Measurements from ENCODE around the gene DEFB132. TPM values are rescaled to one million over a fixed set of nuclear protein-coding genes. Genes with fewer than 3 reads are reported as not detected.

Gene DEFB132
- total and polyA plus RNA-seq, 9 of the 15 experiments (the other 6 are each of a cell fraction or from before 2014, with no cell fraction given) = not detected

DNA sequence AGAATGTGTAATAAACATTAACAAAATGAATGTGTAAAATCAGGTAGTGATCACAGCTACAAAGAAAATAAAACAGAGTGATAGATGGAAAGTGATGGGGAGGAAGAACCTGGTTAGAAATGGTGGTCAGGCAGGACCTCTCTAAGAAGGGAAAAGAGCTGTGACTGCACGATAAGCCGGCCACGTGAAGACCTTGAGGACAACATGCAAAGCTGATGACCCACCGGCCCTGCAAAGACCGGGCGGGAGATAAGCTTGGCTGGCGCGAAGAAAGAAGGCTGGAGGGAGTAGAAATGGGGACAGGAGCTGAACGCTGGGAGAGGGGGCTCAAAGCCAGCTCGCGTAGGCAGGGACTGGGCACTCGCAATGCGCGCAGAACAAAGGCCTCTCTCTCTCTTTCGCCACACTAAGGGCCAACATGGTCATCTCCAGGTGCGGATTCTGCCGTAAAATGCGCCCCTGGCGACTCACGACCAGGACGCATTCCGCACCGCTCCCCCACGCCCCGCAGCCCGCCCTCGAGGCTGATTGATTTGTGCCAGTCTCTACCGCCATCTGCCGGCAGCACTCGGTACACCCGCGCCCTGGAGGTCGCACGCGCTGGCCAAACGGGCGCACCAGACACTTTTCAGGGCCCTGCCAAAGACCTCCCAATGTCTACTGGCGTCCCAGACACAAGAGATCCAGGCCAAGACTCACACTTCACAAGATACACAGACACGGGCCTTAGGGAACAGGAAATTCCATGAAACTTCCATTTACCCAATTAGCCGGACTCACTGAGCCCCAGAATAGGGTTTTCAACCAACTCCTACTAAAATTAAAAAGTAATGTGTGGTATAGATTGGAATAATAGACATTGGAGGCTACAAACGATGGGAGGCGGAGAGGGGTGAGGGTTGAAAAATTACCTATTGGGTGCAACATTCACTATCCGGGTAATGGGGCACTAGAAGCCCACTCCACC lies 9.4 kb downstream of the DEFB132 start (continued):
- TF ChIP-seq, protein P1, sequence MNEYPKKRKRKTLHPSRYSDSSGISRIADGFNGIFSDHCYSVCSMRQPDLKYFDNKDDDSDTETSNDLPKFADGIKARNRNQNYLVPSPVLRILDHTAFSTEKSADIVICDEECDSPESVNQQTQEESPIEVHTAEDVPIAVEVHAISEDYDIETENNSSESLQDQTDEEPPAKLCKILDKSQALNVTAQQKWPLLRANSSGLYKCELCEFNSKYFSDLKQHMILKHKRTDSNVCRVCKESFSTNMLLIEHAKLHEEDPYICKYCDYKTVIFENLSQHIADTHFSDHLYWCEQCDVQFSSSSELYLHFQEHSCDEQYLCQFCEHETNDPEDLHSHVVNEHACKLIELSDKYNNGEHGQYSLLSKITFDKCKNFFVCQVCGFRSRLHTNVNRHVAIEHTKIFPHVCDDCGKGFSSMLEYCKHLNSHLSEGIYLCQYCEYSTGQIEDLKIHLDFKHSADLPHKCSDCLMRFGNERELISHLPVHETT (CRISPR knock-in tag; conservative IDR thresholded peaks at IDR 0.05 in 1 of 2, IDR thresholded peaks at IDR 0.05 in 1 of 2) = peak in 1 of 2 experiments; percentile 72; a peak in 1 of 4 replicates
- TF ChIP-seq, protein P2, sequence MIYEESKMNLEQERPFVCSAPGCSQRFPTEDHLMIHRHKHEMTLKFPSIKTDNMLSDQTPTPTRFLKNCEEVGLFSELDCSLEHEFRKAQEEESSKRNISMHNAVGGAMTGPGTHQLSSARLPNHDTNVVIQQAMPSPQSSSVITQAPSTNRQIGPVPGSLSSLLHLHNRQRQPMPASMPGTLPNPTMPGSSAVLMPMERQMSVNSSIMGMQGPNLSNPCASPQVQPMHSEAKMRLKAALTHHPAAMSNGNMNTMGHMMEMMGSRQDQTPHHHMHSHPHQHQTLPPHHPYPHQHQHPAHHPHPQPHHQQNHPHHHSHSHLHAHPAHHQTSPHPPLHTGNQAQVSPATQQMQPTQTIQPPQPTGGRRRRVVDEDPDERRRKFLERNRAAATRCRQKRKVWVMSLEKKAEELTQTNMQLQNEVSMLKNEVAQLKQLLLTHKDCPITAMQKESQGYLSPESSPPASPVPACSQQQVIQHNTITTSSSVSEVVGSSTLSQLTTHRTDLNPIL (CRISPR knock-in tag; IDR thresholded peaks at IDR 0.05) = no peak
- TF ChIP-seq, protein P3, sequence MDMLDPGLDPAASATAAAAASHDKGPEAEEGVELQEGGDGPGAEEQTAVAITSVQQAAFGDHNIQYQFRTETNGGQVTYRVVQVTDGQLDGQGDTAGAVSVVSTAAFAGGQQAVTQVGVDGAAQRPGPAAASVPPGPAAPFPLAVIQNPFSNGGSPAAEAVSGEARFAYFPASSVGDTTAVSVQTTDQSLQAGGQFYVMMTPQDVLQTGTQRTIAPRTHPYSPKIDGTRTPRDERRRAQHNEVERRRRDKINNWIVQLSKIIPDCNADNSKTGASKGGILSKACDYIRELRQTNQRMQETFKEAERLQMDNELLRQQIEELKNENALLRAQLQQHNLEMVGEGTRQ (CRISPR knock-in tag; IDR thresholded peaks at IDR 0.05) = peak; percentile 70
- TF ChIP-seq ETV5 (CRISPR knock-in tag; IDR thresholded peaks at IDR 0.05; ENCODE audit: low read depth) = peak; percentile 87
- peak; percentile 49 to 66 for TF ChIP-seq NRF1 (conservative IDR thresholded peaks at IDR 0.05 in 1 of 2, IDR thresholded peaks at IDR 0.05 in 1 of 2)
- TF ChIP-seq CTBP1 (IDR thresholded peaks at IDR 0.05; ENCODE audit: borderline replicate concordance) = peak; percentile 85
- peak; percentile 88; the same call in 1 of the 2 replicates for TF ChIP-seq ZNF232 (CRISPR knock-in tag; IDR thresholded peaks at IDR 0.05)
- 0 out of 2 replicates have a peak, but pooled peaks have one; percentile 31 for TF ChIP-seq ZNF766 (CRISPR knock-in tag; conservative IDR thresholded peaks at IDR 0.05)
- TF ChIP-seq, protein P4, sequence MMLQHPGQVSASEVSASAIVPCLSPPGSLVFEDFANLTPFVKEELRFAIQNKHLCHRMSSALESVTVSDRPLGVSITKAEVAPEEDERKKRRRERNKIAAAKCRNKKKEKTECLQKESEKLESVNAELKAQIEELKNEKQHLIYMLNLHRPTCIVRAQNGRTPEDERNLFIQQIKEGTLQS (IDR thresholded peaks at IDR 0.05) = peak; percentile 35; the same call in 1 of the 2 replicates
- TF ChIP-seq, protein P4 (CRISPR knock-in tag; conservative IDR thresholded peaks at IDR 0.05) = no peak
- no peak for TF ChIP-seq PHB (CRISPR knock-in tag; IDR thresholded peaks at IDR 0.05)
- TF ChIP-seq CHD1 (IDR thresholded peaks at IDR 0.05; ENCODE audit: low read length) = no peak
- TF ChIP-seq, protein P5, sequence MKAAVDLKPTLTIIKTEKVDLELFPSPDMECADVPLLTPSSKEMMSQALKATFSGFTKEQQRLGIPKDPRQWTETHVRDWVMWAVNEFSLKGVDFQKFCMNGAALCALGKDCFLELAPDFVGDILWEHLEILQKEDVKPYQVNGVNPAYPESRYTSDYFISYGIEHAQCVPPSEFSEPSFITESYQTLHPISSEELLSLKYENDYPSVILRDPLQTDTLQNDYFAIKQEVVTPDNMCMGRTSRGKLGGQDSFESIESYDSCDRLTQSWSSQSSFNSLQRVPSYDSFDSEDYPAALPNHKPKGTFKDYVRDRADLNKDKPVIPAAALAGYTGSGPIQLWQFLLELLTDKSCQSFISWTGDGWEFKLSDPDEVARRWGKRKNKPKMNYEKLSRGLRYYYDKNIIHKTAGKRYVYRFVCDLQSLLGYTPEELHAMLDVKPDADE (conservative IDR thresholded peaks at IDR 0.05; ENCODE audit: control insufficient read depth, low read depth, low read length) = no peak
- TF ChIP-seq SIRT6 (IDR thresholded peaks at IDR 0.05; ENCODE audit: low read depth, low read length) = no peak
- no peak for TF ChIP-seq SP2 (IDR thresholded peaks at IDR 0.05; ENCODE audit: extremely low read depth, low read depth, low read length, poor library complexity, severe bottlenecking)
- peak; percentile 96 for TF ChIP-seq LCOR (CRISPR knock-in tag; IDR thresholded peaks at IDR 0.05)
- TF ChIP-seq KDM1A (IDR thresholded peaks at IDR 0.05) = 0 out of 4 replicates have a peak, but pooled peaks of 1 of the 2 experiments have one; percentile 9
